ENCODE results near the gene OR52N4. TPM values are rescaled to one million over a fixed set of nuclear protein-coding genes. Genes with fewer than 3 reads are reported as not detected.

OR52N4 gene
- total RNA-seq, 1 experiment from 2014 or later, result not detected

- no peak overlapping the region for H3K4me3 ChIP-seq (ENCODE audit: low read length)
- intact Hi-C loops (cut with micrococcal nuclease), result no loop called here
- H3K4me2 ChIP-seq (ENCODE audit: low read length), result no peak overlapping the region
- no peaks in the 10 kb centered on the region for H3F3A ChIP-seq (ENCODE audit: low read length, unreplicated experiment)
- TF ChIP-seq EZH2 (IDR thresholded peaks at IDR 0.05; ENCODE audit: low read length, unreplicated experiment) (no peak), CTCF (conservative IDR thresholded peaks at IDR 0.05; ENCODE audit: low read depth, low read length) (no peak), EZH2phosphoT487 (IDR thresholded peaks at IDR 0.05; ENCODE audit: borderline replicate concordance, low read length) (no peak)
- H3K27ac ChIP-seq (ENCODE audit: low read length), result no peak overlapping the region
- H2AFZ ChIP-seq (ENCODE audit: low read length), result no peak overlapping the region
- POLR2A ChIA-PET (ENCODE audit: unreplicated experiment), result no interaction called here
- no peaks in the 10 kb centered on the region for H3K9me3 ChIP-seq (ENCODE audit: low read length)
- ATAC-seq (no peak), DNase-seq (no peak)
- no peaks in the 10 kb centered on the region for H4K20me1 ChIP-seq (ENCODE audit: low read length)
- no peaks in the 10 kb centered on the region for H3K36me3 ChIP-seq (ENCODE audit: low read depth, low read length)
- no peaks in the 10 kb centered on the region for H3K4me1 ChIP-seq (ENCODE audit: insufficient read depth, low read length)
- no TSS peak for BruUV-seq (replicated peaks)
- H3K79me2 ChIP-seq (ENCODE audit: low read length), result no peaks in the 10 kb centered on the region
- H3K9ac ChIP-seq (ENCODE audit: low read length), result no peak overlapping the region
- no peaks in the 10 kb centered on the region for H3K9me2 ChIP-seq (replicated peaks; ENCODE audit: low read length)
- H3K27me3 ChIP-seq (ENCODE audit: low read length), result peaks cover 39% of the 10 kb centered on the region; the same call in 1 of the 2 replicates
- CTCF ChIA-PET, result no interaction called here
Observed at GRCh38 chr11:5722622-5723021, 31.4 kb upstream of the OR52N4 start.

DNA sequence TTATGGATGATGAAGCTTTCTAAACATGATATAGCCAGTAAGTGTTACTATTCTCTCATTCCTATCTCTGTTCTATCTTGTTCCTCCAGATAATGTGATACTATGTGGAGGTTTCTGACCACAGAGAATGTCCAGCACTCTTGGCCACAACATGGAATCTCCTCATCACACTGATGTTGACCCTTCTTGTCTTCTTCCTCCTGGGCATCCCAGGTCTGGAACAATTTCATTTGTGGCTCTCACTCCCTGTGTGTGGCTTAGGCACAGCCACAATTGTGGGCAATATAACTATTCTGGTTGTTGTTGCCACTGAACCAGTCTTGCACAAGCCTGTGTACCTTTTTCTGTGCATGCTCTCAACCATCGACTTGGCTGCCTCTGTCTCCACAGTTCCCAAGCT lies 27.7 kb upstream of the OR52N4 start:
- ATAC-seq, result no peak
- intact Hi-C loops (cut with micrococcal nuclease), result no loop called here
- H3K27ac ChIP-seq (ENCODE audit: low read length), result no peak overlapping the region
- CTCF ChIA-PET, result no interaction called here
- H3K4me3 ChIP-seq (ENCODE audit: low read length), result no peak overlapping the region
- no peaks in the 10 kb centered on the region for H3K9me3 ChIP-seq (ENCODE audit: low read length)
- H4K20me1 ChIP-seq (ENCODE audit: low read length), result no peaks in the 10 kb centered on the region
- peaks cover 49% of the 10 kb centered on the region for H3K27me3 ChIP-seq (ENCODE audit: low read length)
- no peaks in the 10 kb centered on the region for H3K9me2 ChIP-seq (replicated peaks; ENCODE audit: low read length)
- H3K9ac ChIP-seq (ENCODE audit: low read length), result no peak overlapping the region
- no peaks in the 10 kb centered on the region for H3K4me1 ChIP-seq (ENCODE audit: insufficient read depth, low read length)
- no peaks in the 10 kb centered on the region for H3K79me2 ChIP-seq (ENCODE audit: low read length)
- DNase-seq, result no peak
- no peaks in the 10 kb centered on the region for H3K36me3 ChIP-seq (ENCODE audit: low read depth, low read length)
- H2AFZ ChIP-seq (ENCODE audit: low read length), result no peak overlapping the region
- no peak overlapping the region for H3K4me2 ChIP-seq (ENCODE audit: low read length)
- H3F3A ChIP-seq (ENCODE audit: low read length, unreplicated experiment), result no peaks in the 10 kb centered on the region
- POLR2A ChIA-PET (ENCODE audit: unreplicated experiment), result no interaction called here
- BruUV-seq (replicated peaks), result no TSS peak
- TF ChIP-seq CTCF (conservative IDR thresholded peaks at IDR 0.05; ENCODE audit: low read depth, low read length), result no peak
- TF ChIP-seq EZH2phosphoT487 (IDR thresholded peaks at IDR 0.05; ENCODE audit: borderline replicate concordance, low read length), result no peak
- TF ChIP-seq EZH2 (IDR thresholded peaks at IDR 0.05; ENCODE audit: low read length, unreplicated experiment), result no peak

DNA sequence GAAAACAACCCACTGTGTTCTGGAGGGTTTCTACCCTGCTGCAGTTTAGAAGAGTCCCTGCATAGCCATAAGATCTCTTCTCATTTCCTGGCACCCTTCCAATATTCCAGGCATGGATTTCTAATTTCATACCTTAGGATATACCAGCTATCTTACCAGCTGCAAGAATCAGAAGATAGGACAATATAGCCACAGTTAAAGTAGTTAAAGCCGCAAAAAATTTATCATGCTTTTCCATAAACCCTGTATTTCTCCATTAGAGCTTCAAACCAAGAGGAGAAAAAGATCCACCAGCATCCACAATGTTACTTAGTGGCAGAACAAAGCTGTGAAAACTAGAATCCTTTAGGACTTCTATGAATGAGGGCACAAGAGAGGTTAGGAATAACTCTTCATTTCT lies 26.4 kb upstream of the OR52N4 start:
- no peak for ATAC-seq
- no peaks in the 10 kb centered on the region for H4K20me1 ChIP-seq (ENCODE audit: low read length)
- H3K9me3 ChIP-seq (ENCODE audit: low read length), result no peaks in the 10 kb centered on the region
- H3K27me3 ChIP-seq (ENCODE audit: low read length), result peaks cover 48% of the 10 kb centered on the region
- DNase-seq, result no peak
- no peak overlapping the region for H3K27ac ChIP-seq (ENCODE audit: low read length)
- H3K4me3 ChIP-seq (ENCODE audit: low read length), result no peak overlapping the region
- no peaks in the 10 kb centered on the region for H3K79me2 ChIP-seq (ENCODE audit: low read length)
- H3K36me3 ChIP-seq (ENCODE audit: low read depth, low read length), result no peaks in the 10 kb centered on the region
- ChIA-PET CTCF (no interaction called here), POLR2A (ENCODE audit: unreplicated experiment) (no interaction called here)
- no peaks in the 10 kb centered on the region for H3K4me1 ChIP-seq (ENCODE audit: insufficient read depth, low read length)
- H3F3A ChIP-seq (ENCODE audit: low read length, unreplicated experiment), result no peaks in the 10 kb centered on the region
- no TSS peak for BruUV-seq (replicated peaks)
- H3K4me2 ChIP-seq (ENCODE audit: low read length), result no peak overlapping the region
- H3K9me2 ChIP-seq (replicated peaks; ENCODE audit: low read length), result no peaks in the 10 kb centered on the region
- intact Hi-C loops (cut with micrococcal nuclease), result no loop called here
- H3K9ac ChIP-seq (ENCODE audit: low read length), result no peak overlapping the region
- TF ChIP-seq EZH2phosphoT487 (IDR thresholded peaks at IDR 0.05; ENCODE audit: borderline replicate concordance, low read length), result no peak
- no peak for TF ChIP-seq CTCF (conservative IDR thresholded peaks at IDR 0.05; ENCODE audit: low read depth, low read length)
- TF ChIP-seq EZH2 (IDR thresholded peaks at IDR 0.05; ENCODE audit: low read length, unreplicated experiment), result no peak
- no peak overlapping the region for H2AFZ ChIP-seq (ENCODE audit: low read length)
